HG02763 (cell line): ENCODE measurements around the gene BZW1.
A peak's percentile ranks its signal among the peaks of the same experiment; 100 is the strongest.
"Not testable (repeated sequence)": the region's sequence is repeated elsewhere in the genome, so short reads cannot be mapped to it uniquely, and the experiment has no call there.

Experiments
- ATAC-seq: cut with Tn5 transposase; IDR thresholded peaks from one replicate; pipeline ENCODE4 v1.9.1; 2021; ENCODE audit warnings: mild to moderate bottlenecking, moderate library complexity; ENCODE audit not compliant: unreplicated experiment

The BZW1 gene

GRCh38 chr2:200790185-200790584 is 21.5 kb upstream of the BZW1 start:
- no peak for ATAC-seq

GRCh38 chr2:200791905-200792304 is 19.8 kb upstream of the BZW1 start:
- no peak for ATAC-seq

- no peak for ATAC-seq
Observed at GRCh38 chr2:200794143-200794542, 17.6 kb upstream of the BZW1 start.

- ATAC-seq = no peak
Observed at GRCh38 chr2:200795028-200795440, 16.7 kb upstream of the BZW1 start.

- no peak for ATAC-seq
Observed at GRCh38 chr2:200796561-200796960, 15.1 kb upstream of the BZW1 start.

GRCh38 chr2:200797242-200797770 is 14.4 kb upstream of the BZW1 start:
- ATAC-seq = no peak

- no peak for ATAC-seq
Observed at GRCh38 chr2:200798514-200798913, 13.2 kb upstream of the BZW1 start.

- no peak for ATAC-seq
Observed at GRCh38 chr2:200800458-200800857, 11.3 kb upstream of the BZW1 start.

- not testable (repeated sequence) for ATAC-seq
Observed at GRCh38 chr2:200801431-200801830, 10.3 kb upstream of the BZW1 start.

- ATAC-seq = no peak
Observed at GRCh38 chr2:200809506-200810251, 2.0 kb upstream of the BZW1 start.

GRCh38 chr2:200810252-200810997 is 1.3 kb upstream of the BZW1 start:
- no peak for ATAC-seq

GRCh38 chr2:200810998-200811332 is 745 bp upstream of the BZW1 start:
- ATAC-seq = no peak

GRCh38 chr2:200812122-200813022 is 662 bp downstream of the BZW1 start:
- ATAC-seq = peak; percentile 36

- ATAC-seq = no peak
Observed at GRCh38 chr2:200814276-200814815, 2.6 kb downstream of the BZW1 start.

GRCh38 chr2:200814917-200815316 is 3.2 kb downstream of the BZW1 start:
- no peak for ATAC-seq

- not testable (repeated sequence) for ATAC-seq
Observed at GRCh38 chr2:200818732-200819131, 7.0 kb downstream of the BZW1 start.

GRCh38 chr2:200820573-200821234 is 9.0 kb downstream of the BZW1 start:
- ATAC-seq = no peak

- ATAC-seq = no peak
Observed at GRCh38 chr2:200821686-200822245, 10.1 kb downstream of the BZW1 start.

- ATAC-seq = no peak
Observed at GRCh38 chr2:200828104-200828503, 16.4 kb downstream of the BZW1 start.
